Endothelial cell of umbilical vein (primary cell): ENCODE data around the gene PIEZO2. TPM values are rescaled to one million over a fixed set of nuclear protein-coding genes. Genes with fewer than 3 reads are reported as not detected.

ENCODE experiments used
- BruUV-seq: library from RNA; stranded (reverse); fragments of 400-500 nt; replicated peaks from 2 replicates; lab custom pipeline; 2021; lab: Mats Ljungman, UMichigan
- CTCF ChIA-PET: fragments of 300-600, 350-600 bp; sonication (Branson Sonifier 250); formaldehyde crosslinking; loops from one replicate; lab custom pipeline; 2021; ENCODE audit warnings: antibody characterized with exemption, inconsistent platforms; lab: Charles Lee
- POLR2A ChIA-PET: fragments of 300-600, 350-600 bp; sonication (Branson Sonifier 250); formaldehyde crosslinking; loops from one replicate; lab custom pipeline; 2021; ENCODE audit warnings: antibody characterized with exemption, inconsistent platforms; lab: Charles Lee
- DNase-seq: peaks from one replicate; pipeline ENCODE4 v3.0.0-alpha.2; 2011; ENCODE audit warnings: low read depth, low spot score
- FAIRE-seq: peaks from 2 replicates; lab custom pipeline; 2011; peaks lifted over from hg19 to GRCh38; lab: Jason Lieb, UNC
- H2AFZ ChIP-seq: 2 replicates; pipeline ENCODE4 v1.6.0; 2012; ENCODE audit warnings: low read depth, low read length, control low read depth, inconsistent platforms
- H3K27ac ChIP-seq: 2 replicates; pipeline ENCODE4 v1.5.1; 2011; ENCODE audit warnings: low read depth, mild to moderate bottlenecking, control low read depth, low read length, moderate library complexity; ENCODE audit not compliant: insufficient read depth
- H3K27me3 ChIP-seq, 2 experiments: 2 replicates each; pipeline versions ENCODE4 v1.6.0 to v1.6.1; 2011; ENCODE audit warnings: low read length in 2 of 2, mixed read lengths in 1 of 2; ENCODE audit not compliant: control insufficient read depth in 2 of 2, insufficient read depth in 2 of 2
- H3K36me3 ChIP-seq, 2 experiments: 2 replicates in 1 of 2; 3 replicates in 1 of 2; pipeline ENCODE4 v1.5.1; 2011; ENCODE audit warnings: low read length in 2 of 2, mild to moderate bottlenecking in 1 of 2, moderate library complexity in 1 of 2; ENCODE audit not compliant: control insufficient read depth in 2 of 2, insufficient read depth in 2 of 2; ENCODE audit errors: extremely low read depth in 1 of 2
- H3K4me1 ChIP-seq: 3 replicates; pipeline ENCODE4 v1.5.1; 2011; ENCODE audit warnings: mild to moderate bottlenecking, low read length; ENCODE audit not compliant: control insufficient read depth, insufficient read depth; ENCODE audit errors: extremely low read depth
- H3K4me2 ChIP-seq: 2 replicates; pipeline ENCODE4 v1.6.1; 2011; ENCODE audit warnings: low read length, control low read depth, mixed read lengths; ENCODE audit not compliant: insufficient read depth
- H3K4me3 ChIP-seq, 3 experiments: fragments of 200-600 bp in 1 of 3; sonication (generic), shearing (Covaris generic) in 1 of 3; replicated peaks in 1 of 3; 2 replicates each; pipeline ENCODE4 v1.5.1; 2011 to 2016; ENCODE audit warnings: control low read depth in 3 of 3, low read length in 3 of 3, mild to moderate bottlenecking in 2 of 3, inconsistent platforms in 1 of 3, low read depth in 1 of 3, moderate library complexity in 1 of 3; ENCODE audit not compliant: insufficient read depth in 1 of 3
- H3K79me2 ChIP-seq: 2 replicates; pipeline ENCODE4 v1.6.0; 2012; ENCODE audit warnings: low read length, inconsistent platforms; ENCODE audit not compliant: control insufficient read depth, insufficient read depth
- H3K9ac ChIP-seq: replicated peaks from 2 replicates; pipeline ENCODE3; 2011; ENCODE audit warnings: low read length, control low read depth; ENCODE audit not compliant: insufficient read depth; ENCODE audit errors: extremely low read depth
- H3K9me1 ChIP-seq: replicated peaks from 3 replicates; pipeline ENCODE4 v1.6.0; 2011; ENCODE audit warnings: mild to moderate bottlenecking, low read length; ENCODE audit not compliant: control insufficient read depth, insufficient read depth; ENCODE audit errors: extremely low read depth
- H3K9me3 ChIP-seq: replicated peaks from 2 replicates; pipeline ENCODE4 v1.5.1; 2012; ENCODE audit warnings: low read length, inconsistent platforms; ENCODE audit not compliant: control insufficient read depth, insufficient read depth
- H4K20me1 ChIP-seq: replicated peaks from 2 replicates; pipeline ENCODE3; 2011; ENCODE audit warnings: mild to moderate bottlenecking, low read length; ENCODE audit not compliant: control insufficient read depth, insufficient read depth; ENCODE audit errors: extremely low read depth
- EZH2 ChIP-seq: IDR thresholded peaks from 2 replicates; pipeline ENCODE4 v1.6.1; 2012; ENCODE audit warnings: borderline replicate concordance, low read depth, mild to moderate bottlenecking, moderate library complexity, low read length, inconsistent platforms; ENCODE audit not compliant: severe bottlenecking
- FOS ChIP-seq: IDR thresholded peaks from 2 replicates; pipeline ENCODE4 v1.6.1; 2011; ENCODE audit warnings: mild to moderate bottlenecking, low read length, moderate library complexity, borderline replicate concordance; ENCODE audit not compliant: insufficient read depth
- GATA2 ChIP-seq: IDR thresholded peaks from 2 replicates; pipeline ENCODE4 v1.7.0; 2011; ENCODE audit warnings: low read depth, mild to moderate bottlenecking, moderate library complexity, mixed read lengths, low read length; ENCODE audit not compliant: insufficient read length, insufficient read depth
- MYC ChIP-seq: IDR thresholded peaks from one replicate; pipeline ENCODE4 v1.6.1; 2011; ENCODE audit warnings: mild to moderate bottlenecking, low read depth, low read length
- POLR2A ChIP-seq: IDR thresholded peaks from 2 replicates; pipeline ENCODE4 v1.6.1; 2012; ENCODE audit warnings: low read depth, mild to moderate bottlenecking, control low read depth, low read length
- dilution Hi-C: fragments of 300-500 bp; cut with MboI; formaldehyde crosslinking; loops from one replicate; pipeline ENCODE4 v1.15.0; 2019; ENCODE audit warnings: low sequenced_read_pairs; ENCODE audit not compliant: extremely low pct_ligation_motif_present
- intact Hi-C: fragments of 100-400 bp; cut with micrococcal nuclease; formaldehyde crosslinking; loops from one replicate; pipeline ENCODE4 v1.10.0; 2022
- polyA plus RNA-seq, 4 experiments: library from polyadenylated mRNA; depleted of rRNA in 3 of 4; stranded (reverse) in 3 of 4; unstranded in 1 of 4; fragments of >200 nt; gene quantifications; 2 replicates each; pipeline versions ENCODE4 v1.2.1 to v1.2.3, GENCODE V29; 2011 to 2012; ENCODE audit warnings: missing spikeins in 1 of 4
- total RNA-seq: library from RNA; stranded (reverse); gene quantifications from 2 replicates; pipeline ENCODE4 v1.2.3, GENCODE V29; 2021
- TF ChIP-seq, protein P1 (sequence below), 2 donors: IDR thresholded peaks; 1 replicate in 1 of 2; 2 replicates in 1 of 2; pipeline ENCODE4 v1.5.1; 2011; ENCODE audit warnings: low read length in 2 of 2, mild to moderate bottlenecking in 2 of 2, moderate library complexity in 2 of 2, control low read depth in 1 of 2, inconsistent platforms in 1 of 2, low read depth in 1 of 2; ENCODE audit not compliant: insufficient read depth in 1 of 2; ENCODE audit errors: extremely low read depth in 1 of 2

Gene PIEZO2
- total and polyA plus RNA-seq, 2 donors (not counting 3 experiments of a cell fraction or from before 2014, with no cell fraction given): 1.7 to 11.2 TPM

GRCh38 chr18:10680271-10680596, 469.1 kb downstream of the PIEZO2 start:
- Histone ChIP-seq H3K9me3 (no peaks in the 10 kb centered on the region), H3K27me3 (no peaks in the 10 kb centered on the region), H2AFZ (no peak overlapping the region), H3K4me3 (no peak overlapping the region), H3K36me3 (no peaks in the 10 kb centered on the region), H4K20me1 (no peaks in the 10 kb centered on the region), H3K4me2 (no peak overlapping the region), H3K9ac (no peak overlapping the region), H3K27ac (no peak overlapping the region), H3K4me1 (no peaks in the 10 kb centered on the region), H3K9me1 (no peaks in the 10 kb centered on the region), H3K79me2 (no peaks in the 10 kb centered on the region)
- CTCF ChIA-PET: interaction anchor here (1.1 kb wide), 1 partner anchor 9 kb away, joined by 3 read pairs; no protein-coding TSS in a partner anchor
- POLR2A ChIA-PET: no interaction called here
- TF ChIP-seq FOS: no peak
- TF ChIP-seq, protein P1, sequence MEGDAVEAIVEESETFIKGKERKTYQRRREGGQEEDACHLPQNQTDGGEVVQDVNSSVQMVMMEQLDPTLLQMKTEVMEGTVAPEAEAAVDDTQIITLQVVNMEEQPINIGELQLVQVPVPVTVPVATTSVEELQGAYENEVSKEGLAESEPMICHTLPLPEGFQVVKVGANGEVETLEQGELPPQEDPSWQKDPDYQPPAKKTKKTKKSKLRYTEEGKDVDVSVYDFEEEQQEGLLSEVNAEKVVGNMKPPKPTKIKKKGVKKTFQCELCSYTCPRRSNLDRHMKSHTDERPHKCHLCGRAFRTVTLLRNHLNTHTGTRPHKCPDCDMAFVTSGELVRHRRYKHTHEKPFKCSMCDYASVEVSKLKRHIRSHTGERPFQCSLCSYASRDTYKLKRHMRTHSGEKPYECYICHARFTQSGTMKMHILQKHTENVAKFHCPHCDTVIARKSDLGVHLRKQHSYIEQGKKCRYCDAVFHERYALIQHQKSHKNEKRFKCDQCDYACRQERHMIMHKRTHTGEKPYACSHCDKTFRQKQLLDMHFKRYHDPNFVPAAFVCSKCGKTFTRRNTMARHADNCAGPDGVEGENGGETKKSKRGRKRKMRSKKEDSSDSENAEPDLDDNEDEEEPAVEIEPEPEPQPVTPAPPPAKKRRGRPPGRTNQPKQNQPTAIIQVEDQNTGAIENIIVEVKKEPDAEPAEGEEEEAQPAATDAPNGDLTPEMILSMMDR (IDR thresholded peaks at IDR 0.05; ENCODE audit: extremely low read depth in 1 of 2, insufficient read depth in 1 of 2, low read depth in 1 of 2, low read length in 2 of 2): no peak
- no peak for TF ChIP-seq EZH2
- intact Hi-C loops: no loop called here
- BruUV-seq: no TSS peak
- FAIRE-seq (no peak), DNase-seq (no peak)
- dilution Hi-C loops: no loop called here

DNA sequence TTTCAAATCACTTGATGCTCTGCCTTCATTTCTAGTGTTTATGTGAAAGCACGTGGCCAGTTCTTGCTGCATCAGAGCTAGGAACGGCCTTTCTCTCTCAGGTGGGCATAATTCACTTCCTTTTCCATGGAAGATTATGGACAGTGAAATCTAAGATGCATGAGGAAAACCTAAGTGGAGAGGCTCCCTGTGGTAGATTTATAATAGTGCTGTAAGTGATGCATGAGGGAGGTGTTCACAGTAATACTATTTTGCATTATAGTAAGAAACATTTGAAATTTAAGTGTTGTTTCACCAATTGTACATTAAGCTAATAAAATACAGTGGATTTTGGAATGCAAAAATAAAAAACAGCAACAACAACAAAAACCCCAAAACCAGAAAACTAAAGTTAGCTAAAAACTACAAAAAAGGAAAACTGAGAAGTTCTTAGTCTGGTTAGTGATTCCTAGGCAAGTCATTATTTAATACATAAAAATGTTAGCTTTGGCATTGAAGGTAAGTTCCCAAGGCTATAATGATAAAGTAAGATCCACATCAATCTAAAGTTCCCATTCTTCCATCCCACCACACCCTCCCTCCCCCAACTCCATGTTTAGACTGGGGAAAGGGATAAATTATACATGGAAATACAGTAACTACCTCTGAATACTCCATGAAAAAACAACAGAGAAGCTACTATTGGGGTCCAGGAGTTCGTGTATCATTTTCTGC, 469.7 kb downstream of the PIEZO2 start:
- Histone ChIP-seq H3K36me3 (no peaks in the 10 kb centered on the region), H3K9me3 (no peaks in the 10 kb centered on the region), H4K20me1 (no peaks in the 10 kb centered on the region), H3K27ac (no peak overlapping the region), H3K9ac (no peak overlapping the region), H3K4me2 (no peak overlapping the region), H3K27me3 (no peaks in the 10 kb centered on the region), H2AFZ (no peak overlapping the region), H3K79me2 (no peaks in the 10 kb centered on the region), H3K4me1 (no peaks in the 10 kb centered on the region), H3K4me3 (no peak overlapping the region), H3K9me1 (no peaks in the 10 kb centered on the region)
- POLR2A ChIA-PET: no interaction called here
- CTCF ChIA-PET: interaction anchor here (1.1 kb wide), 1 partner anchor 9 kb away, joined by 3 read pairs; no protein-coding TSS in a partner anchor
- TF ChIP-seq FOS (no peak), GATA2 (no peak), POLR2A (no peak), MYC (no peak)
- TF ChIP-seq, protein P1 (IDR thresholded peaks at IDR 0.05; ENCODE audit: extremely low read depth in 1 of 2, insufficient read depth in 1 of 2, low read depth in 1 of 2, low read length in 2 of 2): no peak
- FAIRE-seq: no peak
- BruUV-seq: no TSS peak
- dilution Hi-C loops (no loop called here), intact Hi-C loops (no loop called here)
- no peak for DNase-seq
